HG02852 (cell line): ENCODE measurements around the gene OR10G8.
"Not testable (repeated sequence)": the region's sequence is repeated elsewhere in the genome, so short reads cannot be mapped to it uniquely, and the experiment has no call there.

Source experiments
- ATAC-seq: cut with Tn5 transposase; IDR thresholded peaks from one replicate; pipeline ENCODE4 v1.9.1; 2021; ENCODE audit warnings: mild to moderate bottlenecking, moderate library complexity; ENCODE audit not compliant: unreplicated experiment

Gene OR10G8, protein sequence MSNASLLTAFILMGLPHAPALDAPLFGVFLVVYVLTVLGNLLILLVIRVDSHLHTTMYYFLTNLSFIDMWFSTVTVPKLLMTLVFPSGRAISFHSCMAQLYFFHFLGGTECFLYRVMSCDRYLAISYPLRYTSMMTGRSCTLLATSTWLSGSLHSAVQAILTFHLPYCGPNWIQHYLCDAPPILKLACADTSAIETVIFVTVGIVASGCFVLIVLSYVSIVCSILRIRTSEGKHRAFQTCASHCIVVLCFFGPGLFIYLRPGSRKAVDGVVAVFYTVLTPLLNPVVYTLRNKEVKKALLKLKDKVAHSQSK

DNA sequence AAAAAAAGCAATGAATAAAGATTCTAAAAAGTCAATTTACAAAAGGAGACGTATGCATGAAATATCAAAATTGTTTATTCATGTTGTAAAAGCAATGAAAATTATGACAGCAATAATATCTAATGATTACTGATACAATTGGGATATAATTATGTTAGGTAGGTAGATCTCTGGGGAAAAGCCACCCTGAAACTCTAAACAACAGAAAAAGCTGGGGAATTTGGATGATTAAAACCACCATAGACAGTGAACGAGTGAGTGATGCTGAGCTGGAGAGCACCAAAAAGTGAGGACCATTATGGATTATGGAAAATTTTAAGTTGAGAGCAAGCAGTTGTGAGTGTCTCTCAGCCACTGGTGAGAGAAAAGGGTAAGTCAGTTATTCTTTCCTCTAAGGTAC is at the start of gene OR10G8:
OR10G8 (plus strand) TSS at position 301 of the 400 bp plus-strand sequence. CDS start 2,825 bp downstream, outside the sequence.
- no peak for ATAC-seq

GRCh38 chr11:123977731-123978347 is 48.8 kb upstream of the OR10G8 start, which contains the start of gene OR10S1:
TSS of gene OR10S1 (minus strand) at chr11:123977781. CDS start at chr11:123977664, 117 bp downstream.
- ATAC-seq: no peak

DNA sequence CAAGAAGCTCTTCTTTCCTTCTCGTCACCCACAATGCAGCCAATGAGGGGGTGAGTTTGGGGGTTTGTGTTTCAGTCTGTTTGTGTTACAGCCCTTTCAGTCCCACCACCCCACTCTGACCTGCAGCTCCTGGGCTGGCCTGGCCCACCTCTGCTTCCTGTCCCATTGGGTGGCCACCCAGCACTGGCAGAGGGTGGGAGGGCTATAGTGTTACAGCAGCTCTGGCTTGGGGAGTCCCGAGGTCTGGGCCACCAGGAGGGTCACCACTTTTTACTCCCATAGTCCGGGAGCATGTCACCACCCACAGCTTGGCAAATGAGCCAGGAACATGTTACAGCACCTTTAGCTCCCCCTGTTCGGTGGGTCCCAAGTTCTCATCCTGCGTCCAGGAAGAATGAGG is 47.3 kb upstream of the OR10G8 start:
- no peak for ATAC-seq

- no peak for ATAC-seq
Observed at GRCh38 chr11:123995119-123995518, 31.5 kb upstream of the OR10G8 start, which contains the start of gene OR10G6. TSS of gene OR10G6 (minus strand) at chr11:123995161. CDS start at chr11:123995161, 0 bp downstream.

DNA sequence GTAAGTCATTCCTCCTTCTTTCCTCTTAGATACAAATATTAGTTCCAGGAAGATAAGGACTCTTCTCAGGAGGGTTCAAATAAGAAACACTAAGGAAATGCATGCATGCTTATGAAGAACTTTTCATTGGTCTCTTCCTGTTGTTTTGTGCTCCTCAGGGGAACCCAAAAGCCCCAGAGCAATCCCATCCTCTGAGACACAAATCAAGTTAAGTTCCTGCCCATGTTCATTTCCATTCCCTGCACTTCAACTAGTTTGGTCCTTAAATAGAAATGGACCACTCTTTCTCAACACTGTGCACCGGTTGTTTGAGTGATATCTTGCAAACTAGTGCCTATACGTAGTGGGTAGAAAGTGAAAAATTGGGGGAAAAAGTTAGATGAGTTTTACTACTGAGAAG is 13.9 kb upstream of the OR10G8 start, which contains the start of gene OR10G4:
OR10G4 (plus strand) TSS at position 301 of the 400 bp plus-strand sequence. CDS start 2,578 bp downstream, outside the sequence.
- ATAC-seq: no peak

GRCh38 chr11:124015837-124016236 is 10.8 kb upstream of the OR10G8 start:
- not testable (repeated sequence) for ATAC-seq

DNA sequence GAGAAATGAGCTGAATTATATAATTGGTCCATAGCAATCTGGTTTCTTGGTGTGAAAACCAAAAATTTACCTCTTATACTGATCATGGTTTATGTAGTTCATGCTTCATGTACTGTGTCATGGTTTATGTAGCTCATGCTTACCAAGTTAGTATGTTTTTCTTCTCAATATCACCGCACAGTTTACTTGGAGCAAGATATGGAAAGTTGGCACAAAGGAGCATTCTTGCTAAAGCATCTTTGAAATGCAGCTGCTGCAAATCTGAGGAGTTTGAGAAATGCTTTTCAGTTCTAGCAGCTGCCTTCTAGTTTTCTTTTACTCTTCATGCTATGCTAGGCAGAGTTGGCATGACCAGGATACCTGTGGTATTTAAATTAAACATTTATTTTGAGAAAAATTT is 10.1 kb downstream of the OR10G8 start:
- ATAC-seq: no peak

DNA sequence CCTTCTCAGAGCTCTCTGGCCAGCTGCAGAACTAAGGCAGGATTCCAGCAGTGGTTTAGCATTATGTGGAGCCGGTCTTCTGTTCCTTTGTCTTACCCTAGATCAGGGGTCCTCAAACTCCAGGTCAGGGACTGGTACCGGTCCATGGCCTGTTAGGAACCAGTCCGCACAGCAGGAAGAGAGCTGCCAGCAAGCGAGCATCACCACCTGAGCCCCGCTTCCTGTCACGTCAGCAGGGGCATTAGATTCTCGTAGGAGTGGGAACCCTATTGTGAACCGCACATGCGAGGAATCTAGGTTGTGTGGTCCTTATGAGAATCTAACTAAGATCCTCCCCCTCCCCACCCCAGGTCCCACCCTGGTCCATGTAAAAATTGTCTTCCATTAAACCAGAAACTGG is 13.0 kb downstream of the OR10G8 start:
- no peak for ATAC-seq

- no peak for ATAC-seq
Observed at GRCh38 chr11:124041254-124041653, 14.7 kb downstream of the OR10G8 start, which contains the start of gene OR10G7. TSS of gene OR10G7 (minus strand) at chr11:124041325. CDS start at chr11:124039001, 2,324 bp downstream.

GRCh38 chr11:124043420-124043819 is 16.8 kb downstream of the OR10G8 start:
- no peak for ATAC-seq

DNA sequence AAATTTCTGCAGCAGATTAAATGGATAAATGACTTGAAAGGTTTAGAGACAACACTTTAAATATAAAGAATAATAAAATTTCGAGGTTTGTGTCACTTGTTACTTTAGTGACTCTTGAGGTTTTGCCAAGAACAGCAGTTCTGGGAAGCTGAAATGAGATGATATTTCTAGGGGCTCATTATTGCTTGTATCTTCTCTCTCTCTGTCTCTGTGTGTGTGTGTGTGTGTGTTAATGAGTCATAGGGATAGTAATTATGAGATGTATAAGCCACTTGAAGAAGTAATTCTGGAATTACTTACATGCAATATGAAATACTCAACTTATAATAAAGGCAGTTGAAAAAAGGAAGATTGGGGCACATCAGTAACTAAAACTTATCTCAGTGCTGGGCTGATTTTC is 24.1 kb downstream of the OR10G8 start:
- ATAC-seq: no peak

DNA sequence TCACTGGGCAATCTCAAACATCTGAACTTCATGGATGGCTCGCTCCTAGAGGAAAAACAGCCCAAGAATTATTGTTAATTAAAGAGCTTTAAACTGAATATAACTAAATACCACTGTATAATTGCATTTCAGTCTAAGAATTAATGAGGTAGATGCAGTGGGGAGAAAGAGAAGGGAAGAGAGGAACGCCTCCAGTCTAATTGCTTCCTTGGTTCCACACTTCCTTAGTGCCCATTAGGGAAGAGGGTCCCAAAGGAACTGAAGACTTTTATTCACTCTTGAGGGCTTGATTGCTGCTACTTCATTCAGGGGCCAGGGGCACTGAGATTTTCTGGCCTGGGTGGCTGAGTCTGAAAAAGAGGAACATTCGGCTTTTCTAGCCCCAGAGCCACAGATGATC is 26.4 kb downstream of the OR10G8 start:
- ATAC-seq: no peak

- ATAC-seq: no peak
Observed at GRCh38 chr11:124068601-124069110, 42.1 kb downstream of the OR10G8 start.

- peak; percentile 57 for ATAC-seq
Observed at GRCh38 chr11:124069429-124070401, 43.1 kb downstream of the OR10G8 start.

- ATAC-seq: peak; percentile 90
Observed at GRCh38 chr11:124070915-124071622, 44.5 kb downstream of the OR10G8 start.

DNA sequence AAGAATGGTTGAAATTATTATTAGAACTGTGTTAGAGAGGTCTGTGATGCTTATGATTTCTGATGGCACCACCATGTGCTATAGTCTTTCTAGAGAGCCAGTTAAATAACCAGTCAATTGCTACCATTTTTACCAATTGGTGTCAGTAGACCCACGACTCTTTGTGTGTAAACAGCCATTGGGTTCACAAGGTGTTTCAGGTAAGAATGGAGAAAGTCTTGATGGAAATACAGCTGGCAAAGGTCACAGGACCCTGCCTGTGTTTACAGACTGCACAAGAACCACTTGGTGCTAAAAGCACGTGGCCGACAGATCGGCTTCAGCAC is 45.0 kb downstream of the OR10G8 start:
- ATAC-seq: no peak

DNA sequence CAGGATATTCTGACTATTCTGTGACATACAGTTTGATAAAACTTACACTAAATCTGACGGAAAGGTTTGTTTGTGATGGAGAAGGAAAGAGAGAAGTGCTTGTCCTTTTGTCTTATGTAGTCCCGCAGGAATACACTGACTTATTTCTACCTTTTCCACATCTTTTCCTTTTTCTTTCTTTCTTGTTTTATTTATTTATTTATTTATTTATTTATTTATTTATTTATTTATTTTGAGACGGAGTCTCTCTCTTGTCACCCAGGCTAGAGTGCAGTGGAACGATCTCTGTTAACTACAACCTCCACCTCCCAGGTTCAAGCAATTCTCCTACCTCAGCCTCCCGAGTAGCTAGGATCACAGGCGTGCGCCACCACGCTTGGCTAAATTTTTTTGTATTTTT is 45.5 kb downstream of the OR10G8 start:
- ATAC-seq: no peak

GRCh38 chr11:124074554-124074953 is 48.0 kb downstream of the OR10G8 start:
- no peak for ATAC-seq

DNA sequence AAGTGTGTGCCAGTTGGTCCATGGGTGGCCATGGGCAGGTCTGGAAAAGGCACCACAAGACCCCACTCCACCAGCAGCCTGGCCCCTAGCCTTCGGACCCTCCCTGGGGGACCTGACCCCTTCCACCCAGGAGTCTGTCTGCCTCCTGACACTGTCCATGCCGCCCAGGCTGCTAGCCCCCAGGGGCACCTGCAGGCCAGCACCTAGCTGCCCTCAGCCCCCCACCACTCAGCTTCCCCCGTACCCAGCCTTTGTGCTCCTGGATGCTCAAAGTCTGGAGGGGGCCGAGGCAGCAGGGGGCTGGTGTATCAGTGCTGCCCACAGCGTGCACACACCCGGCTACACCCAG is 48.9 kb downstream of the OR10G8 start:
- no peak for ATAC-seq
